Measurements from ENCODE around the gene NT5DC2.

DNA sequence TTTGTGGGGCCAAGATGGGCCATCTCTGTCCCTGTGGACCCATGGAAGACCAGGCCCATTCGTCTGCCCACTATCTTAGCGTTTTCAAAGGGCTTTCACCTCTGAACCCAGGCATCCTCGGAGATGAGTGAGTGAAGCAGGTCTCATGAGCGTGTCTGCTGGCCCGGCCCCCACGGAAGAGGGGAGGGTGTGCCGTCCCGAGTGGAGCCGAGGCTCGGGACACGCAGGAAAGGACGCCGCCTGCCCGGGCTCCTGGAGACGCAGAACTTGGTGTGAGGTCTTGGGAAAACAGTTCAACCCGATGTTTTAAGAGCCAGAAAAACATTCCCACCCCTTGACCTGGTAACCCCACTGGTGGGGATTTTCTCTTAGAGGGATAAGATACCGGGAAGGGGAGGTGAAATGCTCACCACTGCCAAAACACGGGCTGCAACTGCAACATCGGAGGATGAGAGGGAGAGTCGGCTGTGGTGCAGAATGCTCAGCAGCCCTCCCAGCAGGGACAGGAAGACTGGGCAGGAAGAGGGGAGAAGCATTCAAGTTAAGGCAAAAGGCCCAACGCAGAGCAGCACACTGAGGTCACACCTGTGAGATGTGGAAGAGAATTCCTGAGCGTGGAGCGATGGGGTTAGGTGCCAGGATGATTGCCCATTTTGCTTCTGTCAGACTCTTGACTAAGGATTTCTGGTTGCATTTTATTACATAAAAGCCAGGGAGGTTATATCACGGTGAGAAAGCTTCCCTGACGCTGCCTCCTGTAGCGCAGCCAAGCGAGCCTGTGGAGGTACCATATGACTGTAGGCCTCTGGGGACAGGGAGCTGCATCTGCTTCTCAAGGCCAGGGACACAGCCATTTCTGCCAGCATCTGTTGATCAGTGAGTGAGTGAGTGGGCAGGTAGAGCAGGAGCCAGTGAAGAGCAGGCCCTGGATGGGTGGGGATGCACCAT, 52.6 kb downstream of the NT5DC2 start:
- TF ChIP-seq, protein P1, sequence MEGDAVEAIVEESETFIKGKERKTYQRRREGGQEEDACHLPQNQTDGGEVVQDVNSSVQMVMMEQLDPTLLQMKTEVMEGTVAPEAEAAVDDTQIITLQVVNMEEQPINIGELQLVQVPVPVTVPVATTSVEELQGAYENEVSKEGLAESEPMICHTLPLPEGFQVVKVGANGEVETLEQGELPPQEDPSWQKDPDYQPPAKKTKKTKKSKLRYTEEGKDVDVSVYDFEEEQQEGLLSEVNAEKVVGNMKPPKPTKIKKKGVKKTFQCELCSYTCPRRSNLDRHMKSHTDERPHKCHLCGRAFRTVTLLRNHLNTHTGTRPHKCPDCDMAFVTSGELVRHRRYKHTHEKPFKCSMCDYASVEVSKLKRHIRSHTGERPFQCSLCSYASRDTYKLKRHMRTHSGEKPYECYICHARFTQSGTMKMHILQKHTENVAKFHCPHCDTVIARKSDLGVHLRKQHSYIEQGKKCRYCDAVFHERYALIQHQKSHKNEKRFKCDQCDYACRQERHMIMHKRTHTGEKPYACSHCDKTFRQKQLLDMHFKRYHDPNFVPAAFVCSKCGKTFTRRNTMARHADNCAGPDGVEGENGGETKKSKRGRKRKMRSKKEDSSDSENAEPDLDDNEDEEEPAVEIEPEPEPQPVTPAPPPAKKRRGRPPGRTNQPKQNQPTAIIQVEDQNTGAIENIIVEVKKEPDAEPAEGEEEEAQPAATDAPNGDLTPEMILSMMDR (IDR thresholded peaks at IDR 0.05; ENCODE audit: low read depth, low read length): no peak
- TF ChIP-seq EZH2phosphoT487 (IDR thresholded peaks at IDR 0.05; ENCODE audit: low read depth): no peak

All from OCI-LY3 (cell line).